H1 (cell line): ENCODE data around the gene GNB1. TPM values are rescaled to one million over a fixed set of nuclear protein-coding genes. Genes with fewer than 3 reads are reported as not detected.

Source experiments
- CTCF ChIA-PET: fragments of 300-600 bp; sonication (Branson Sonifier 250); formaldehyde crosslinking; loops from one replicate; lab custom pipeline; 2021; ENCODE audit not compliant: partially characterized antibody; lab: Charles Lee
- POLR2A ChIA-PET: fragments of 300-600 bp; sonication (Branson Sonifier 250); formaldehyde crosslinking; loops from one replicate; lab custom pipeline; 2021; ENCODE audit warnings: inconsistent platforms; ENCODE audit not compliant: partially characterized antibody; lab: Charles Lee
- DNase-seq, 2 experiments: peaks; one replicate each; pipeline versions ENCODE4 v3.0.0 to v3.0.0-alpha.2; 2010 to 2022; ENCODE audit warnings: low spot score in 2 of 2, low read depth in 1 of 2, mixed read lengths in 1 of 2
- FAIRE-seq: peaks from 2 replicates; lab custom pipeline; 2011; peaks lifted over from hg19 to GRCh38; lab: Jason Lieb, UNC
- H2AFZ ChIP-seq: 2 replicates; pipeline ENCODE4 v1.8.1; 2012; ENCODE audit warnings: low read length, inconsistent platforms
- H2AK5ac ChIP-seq: 2 replicates; pipeline ENCODE4 v1.6.1; 2013; ENCODE audit warnings: low read depth, low read length
- H2BK120ac ChIP-seq: replicated peaks from 2 replicates; pipeline ENCODE3; 2013; ENCODE audit warnings: low read depth, low read length, inconsistent platforms
- H2BK12ac ChIP-seq: 2 replicates; pipeline ENCODE4 v1.6.1; 2013; ENCODE audit warnings: low read depth, low read length
- H2BK15ac ChIP-seq: 2 replicates; pipeline ENCODE4 v1.6.1; 2013; ENCODE audit warnings: low read length
- H2BK20ac ChIP-seq: 2 replicates; pipeline ENCODE4 v1.6.1; 2013; ENCODE audit warnings: low read length
- H2BK5ac ChIP-seq: 2 replicates; pipeline ENCODE4 v1.6.1; 2013; ENCODE audit warnings: low read depth, low read length
- H3K14ac ChIP-seq: 2 replicates; pipeline ENCODE4 v1.6.1; 2013; ENCODE audit warnings: inconsistent platforms; ENCODE audit not compliant: insufficient read length
- H3K18ac ChIP-seq: 2 replicates; pipeline ENCODE4 v1.6.1; 2013; ENCODE audit warnings: low read length; ENCODE audit errors: extremely low read depth
- H3K23ac ChIP-seq: 2 replicates; pipeline ENCODE4 v1.6.1; 2013; ENCODE audit warnings: inconsistent platforms; ENCODE audit not compliant: insufficient read length
- H3K23me2 ChIP-seq: 2 replicates; pipeline ENCODE4 v1.6.1; 2013; ENCODE audit warnings: low read depth, low read length
- H3K27ac ChIP-seq: 2 replicates; pipeline ENCODE4 v1.6.1; 2011; ENCODE audit warnings: low read depth, low read length, inconsistent platforms
- H3K27me3 ChIP-seq, 4 experiments: replicated peaks in 1 of 4; 1 replicate in 1 of 4; 2 replicates in 3 of 4; pipeline versions ENCODE4 v1.6.1 to v1.8.1; 2011 to 2013; ENCODE audit warnings: low read length in 3 of 4, mild to moderate bottlenecking in 3 of 4, inconsistent platforms in 2 of 4, mixed read lengths in 2 of 4, moderate library complexity in 1 of 4; ENCODE audit not compliant: control insufficient read depth in 3 of 4, insufficient read depth in 3 of 4; ENCODE audit errors: extremely low read depth in 1 of 4
- H3K36me3 ChIP-seq, 4 experiments: 2 replicates each; pipeline versions ENCODE4 v1.6.1 to v1.8.1; 2011 to 2013; ENCODE audit warnings: mild to moderate bottlenecking in 4 of 4, low read length in 3 of 4, moderate library complexity in 2 of 4, control low read depth in 1 of 4, inconsistent platforms in 1 of 4; ENCODE audit not compliant: insufficient read depth in 4 of 4, control insufficient read depth in 2 of 4
- H3K4ac ChIP-seq: replicated peaks from 2 replicates; pipeline ENCODE3; 2013; ENCODE audit warnings: low read length, low read depth, mixed read lengths, inconsistent platforms; ENCODE audit not compliant: insufficient read length
- H3K4me1 ChIP-seq, 4 experiments: replicated peaks in 1 of 4; 1 replicate in 1 of 4; 2 replicates in 3 of 4; pipeline versions ENCODE4 v1.6.1 to v1.8.1; 2011 to 2013; ENCODE audit warnings: low read length in 3 of 4, inconsistent platforms in 2 of 4, mixed read lengths in 1 of 4; ENCODE audit not compliant: insufficient read depth in 4 of 4, control insufficient read depth in 3 of 4
- H3K4me2 ChIP-seq, 2 experiments: 2 replicates each; pipeline versions ENCODE4 v1.6.1 to v1.8.1; 2011 to 2013; ENCODE audit warnings: low read depth in 2 of 2, low read length in 2 of 2, control low read depth in 1 of 2, inconsistent platforms in 1 of 2, mild to moderate bottlenecking in 1 of 2; ENCODE audit not compliant: insufficient read depth in 1 of 2
- H3K4me3 ChIP-seq, 4 experiments: fragments of 200-600, 300-600 bp in 1 of 4; sonication (generic), shearing (Covaris generic), sonication (Bioruptor Twin) in 1 of 4; 2 replicates each; pipeline versions ENCODE4 v1.5.1 to v1.8.1; 2011 to 2016; ENCODE audit warnings: low read length in 4 of 4, low read depth in 3 of 4, control low read depth in 2 of 4, inconsistent platforms in 2 of 4, mild to moderate bottlenecking in 2 of 4, mixed read lengths in 1 of 4, moderate library complexity in 1 of 4; ENCODE audit not compliant: insufficient read depth in 2 of 4; ENCODE audit errors: extremely low read depth in 1 of 4
- H3K56ac ChIP-seq: replicated peaks from 2 replicates; pipeline ENCODE3; 2013; ENCODE audit warnings: low read depth, mild to moderate bottlenecking, mixed read lengths, low read length, inconsistent platforms; ENCODE audit not compliant: insufficient read length
- H3K79me1 ChIP-seq: 2 replicates; pipeline ENCODE4 v1.6.1; 2013; ENCODE audit warnings: low read depth, low read length, control low read depth
- H3K79me2 ChIP-seq, 2 experiments: 2 replicates each; pipeline versions ENCODE4 v1.6.1 to v1.8.1; 2012 to 2013; ENCODE audit warnings: low read length in 2 of 2, mild to moderate bottlenecking in 2 of 2, inconsistent platforms in 1 of 2; ENCODE audit not compliant: insufficient read depth in 2 of 2, control insufficient read depth in 1 of 2
- H3K9ac ChIP-seq, 4 experiments: replicated peaks in 1 of 4; 1 replicate in 1 of 4; 2 replicates in 3 of 4; pipeline versions ENCODE4 v1.6.1 to v1.8.1; 2011 to 2013; ENCODE audit warnings: low read depth in 3 of 4, low read length in 3 of 4, control low read depth in 2 of 4, mild to moderate bottlenecking in 2 of 4, moderate library complexity in 2 of 4, inconsistent platforms in 1 of 4; ENCODE audit errors: extremely low read depth in 1 of 4
- H3K9me3 ChIP-seq, 2 experiments: 2 replicates each; pipeline versions ENCODE4 v1.6.1 to v1.8.1; 2012 to 2013; ENCODE audit warnings: mild to moderate bottlenecking in 2 of 2, moderate library complexity in 2 of 2, control low read depth in 1 of 2, inconsistent platforms in 1 of 2, low read depth in 1 of 2, low read length in 1 of 2, mixed read lengths in 1 of 2; ENCODE audit not compliant: insufficient read depth in 2 of 2
- H4K20me1 ChIP-seq, 2 experiments: replicated peaks in 1 of 2; 2 replicates each; pipeline versions ENCODE3 to v1.8.1; 2011 to 2013; ENCODE audit warnings: inconsistent platforms in 2 of 2, low read length in 2 of 2, mild to moderate bottlenecking in 1 of 2; ENCODE audit not compliant: insufficient read depth in 2 of 2, control insufficient read depth in 1 of 2
- H4K5ac ChIP-seq: 2 replicates; pipeline ENCODE4 v1.6.1; 2013; ENCODE audit warnings: low read length, low read depth, mixed read lengths, inconsistent platforms; ENCODE audit not compliant: insufficient read length
- H4K8ac ChIP-seq: 2 replicates; pipeline ENCODE4 v1.8.0; 2013; ENCODE audit warnings: mild to moderate bottlenecking, moderate library complexity, low read length, inconsistent platforms; ENCODE audit not compliant: insufficient read depth; ENCODE audit errors: extremely low read depth
- H4K91ac ChIP-seq: replicated peaks from 2 replicates; pipeline ENCODE3; 2013; ENCODE audit warnings: low read length, mixed read lengths, inconsistent platforms; ENCODE audit not compliant: insufficient read length
- CHD2 ChIP-seq: IDR thresholded peaks from 2 replicates; pipeline ENCODE4 v1.6.1; 2012; ENCODE audit warnings: low read length, improper control_type of control experiment
- FOSL1 ChIP-seq: IDR thresholded peaks from 2 replicates; pipeline ENCODE4 v1.6.1; 2011; ENCODE audit warnings: mild to moderate bottlenecking, low read depth, low read length, moderate library complexity; ENCODE audit not compliant: insufficient read depth
- HDAC2 ChIP-seq, 2 experiments: fragments of 300-600 bp in 1 of 2; sonication (generic) in 1 of 2; IDR thresholded peaks; 2 replicates each; pipeline ENCODE4 v1.6.1; 2011 to 2012; ENCODE audit warnings: low read depth in 2 of 2, low read length in 2 of 2, mild to moderate bottlenecking in 2 of 2, moderate library complexity in 2 of 2, borderline replicate concordance in 1 of 2, inconsistent platforms in 1 of 2
- MAFK ChIP-seq: IDR thresholded peaks from 2 replicates; pipeline ENCODE4 v1.6.1; 2012; ENCODE audit warnings: low read depth, mild to moderate bottlenecking, improper control_type of control experiment, low read length
- NANOG ChIP-seq: IDR thresholded peaks from 2 replicates; pipeline ENCODE4 v1.6.1; 2011; ENCODE audit warnings: low read length, low read depth, mild to moderate bottlenecking, inconsistent platforms; ENCODE audit not compliant: insufficient read depth, poor library complexity, severe bottlenecking
- SP4 ChIP-seq: IDR thresholded peaks from 2 replicates; pipeline ENCODE4 v1.6.1; 2012; ENCODE audit warnings: low read length, inconsistent platforms
- SRF ChIP-seq: IDR thresholded peaks from 2 replicates; pipeline ENCODE4 v1.6.1; 2011; ENCODE audit warnings: mild to moderate bottlenecking, low read depth, low read length, moderate library complexity
- TAF7 ChIP-seq: optimal IDR thresholded peaks from 2 replicates; pipeline ENCODE3; 2011; ENCODE audit warnings: low read depth, mild to moderate bottlenecking, inconsistent platforms, low read length, moderate library complexity, borderline replicate concordance
- TEAD4 ChIP-seq: IDR thresholded peaks from 2 replicates; pipeline ENCODE4 v1.6.1; 2012; ENCODE audit warnings: low read depth, low read length, inconsistent platforms, mixed read lengths
- WGBS, 2 experiments: shearing (Covaris generic) in 1 of 2; methylation state at CpG; one replicate each; pipeline versions ENCODE4 v1.1.6 to v1.1.7; 2013 to 2015; ENCODE audit warnings: low lambda C conversion rate in 2 of 2, mixed read lengths in 2 of 2, inconsistent platforms in 1 of 2, low coverage in 1 of 2, missing lambda C conversion rate in 1 of 2; ENCODE audit not compliant: insufficient replicate concordance in 2 of 2, insufficient coverage in 1 of 2, insufficient read length in 1 of 2; ENCODE audit errors: extremely low coverage in 1 of 2, missing lambda C conversion rate in 1 of 2; 5-methylcytosine and 5-hydroxymethylcytosine counted together
- polyA plus RNA-seq, 7 experiments: library from polyadenylated mRNA; depleted of rRNA in 3 of 7; stranded (reverse) in 5 of 7; unstranded in 2 of 7; fragments of >200 nt in 5 of 7; fragments of 200-250 nt in 2 of 7; gene quantifications; 1 replicate in 5 of 7; 2 replicates in 1 of 7; 4 replicates in 1 of 7; pipeline versions ENCODE4 v1.2.1 to v1.2.3, GENCODE V29; 2011 to 2013; ENCODE audit warnings: missing spikeins in 2 of 7, mixed read lengths in 2 of 7
- total RNA-seq: library from RNA; stranded (reverse); fragmentation: NEBNext Ultra II Directional; extraction: Animal tissue kit (Norgen Biotek cat#: 25700); gene quantifications from 2 replicates; pipeline ENCODE4 v1.2.1, GENCODE V29; 2021

Gene GNB1
- total and polyA plus RNA-seq, 2 of the 8 experiments (the other 6 are each of a cell fraction or from before 2014, with no cell fraction given): 343 to 382 TPM

GRCh38 chr1:1802871-1803270, 88.0 kb downstream of the GNB1 start:
- no peak for DNase-seq
- H4K20me1 ChIP-seq: peaks cover 5 to 10% of the 10 kb centered on the region in 2 experiments

More at GRCh38 chr1:1802871-1803270, 88.0 kb downstream of the GNB1 start:
- CTCF ChIA-PET: interaction anchor here (1.1 to 2.7 kb wide), 8 partner anchors 8 to 105 kb away, joined by 3 to 9 read pairs (median 4); partner anchors contain the start of gene NADK
- Histone ChIP-seq H3K56ac (no peak overlapping the region), H3K23ac (no peak overlapping the region), H2BK12ac (no peak overlapping the region), H3K27ac (no peak overlapping the region), H3K4me1 (no peaks in the 10 kb centered on the region), H3K79me1 (peaks cover 5% of the 10 kb centered on the region), H3K18ac (no peak overlapping the region), H2BK20ac (no peak overlapping the region), H3K36me3 (peaks cover 4 to 72% (median 32%) of the 10 kb centered on the region in 4 experiments; a peak in 7 of 8 replicates), H2BK120ac (no peak overlapping the region), H4K91ac (no peak overlapping the region), H2BK15ac (no peak overlapping the region), H3K14ac (no peak overlapping the region), H2AK5ac (no peak overlapping the region), H3K4me3 (no peak overlapping the region), H3K9ac (no peak overlapping the region), H3K4me2 (no peak overlapping the region), H2BK5ac (no peak overlapping the region), H4K8ac (no peak overlapping the region), H4K5ac (no peak overlapping the region), H2AFZ (no peak overlapping the region), H3K27me3 (no peaks in the 10 kb centered on the region), H3K79me2 (peaks cover 0 to 34% of the 10 kb centered on the region in 2 experiments; a peak in 2 of 4 replicates), H3K9me3 (no peaks in the 10 kb centered on the region), H3K23me2 (no peaks in the 10 kb centered on the region), H3K4ac (no peak overlapping the region)
- POLR2A ChIA-PET: interaction anchor here (0.7 to 1.7 kb wide), 2 partner anchors 11 to 23 kb away, joined by 3 to 6 read pairs; no protein-coding TSS in a partner anchor
- no peak for FAIRE-seq
- WGBS, 2 experiments: 95% methylated on average over 1 of the region's 1 CpG; no CpG with 5 or more reads in 1 of the 2 experiments
- TF ChIP-seq HDAC2 (IDR thresholded peaks at IDR 0.05; ENCODE audit: borderline replicate concordance in 1 of 2, low read depth in 2 of 2, low read length in 2 of 2): no peak
- no peak for TF ChIP-seq CHD2
- no peak for TF ChIP-seq TAF7
- no peak for TF ChIP-seq NANOG
- no peak for TF ChIP-seq FOSL1
- TF ChIP-seq TEAD4: no peak
- TF ChIP-seq SRF: no peak
- TF ChIP-seq MAFK: no peak
- no peak for TF ChIP-seq SP4
